Endodermal cell (in vitro differentiated cells): ENCODE measurements around the gene BPI. TPM values are rescaled to one million over a fixed set of nuclear protein-coding genes. Genes with fewer than 3 reads are reported as not detected.

ENCODE experiments used
- DNase-seq: peaks from one replicate; pipeline ENCODE4 v3.0.0-alpha.2; 2017
- H3K27ac ChIP-seq: 2 replicates; pipeline ENCODE4 v1.5.1; 2013; ENCODE audit warnings: mild to moderate bottlenecking, low read depth, low read length, moderate library complexity
- H3K27me3 ChIP-seq: 2 replicates; pipeline ENCODE4 v1.6.1; 2013; ENCODE audit warnings: mild to moderate bottlenecking, low read length, moderate library complexity; ENCODE audit not compliant: insufficient read depth, control insufficient read depth, poor library complexity, severe bottlenecking
- H3K36me3 ChIP-seq: 2 replicates; pipeline ENCODE4 v1.7.0; 2013; ENCODE audit warnings: mild to moderate bottlenecking, low read length, moderate library complexity; ENCODE audit not compliant: control insufficient read depth, insufficient read depth
- H3K4me1 ChIP-seq: one replicate; pipeline ENCODE4 v1.7.0; 2013; ENCODE audit warnings: low read length; ENCODE audit not compliant: control insufficient read depth, insufficient read depth
- H3K4me3 ChIP-seq: 2 replicates; pipeline ENCODE4 v1.5.1; 2013; ENCODE audit warnings: mild to moderate bottlenecking, low read length, moderate library complexity
- H3K9ac ChIP-seq: 2 replicates; pipeline ENCODE4 v1.6.1; 2013; ENCODE audit warnings: mild to moderate bottlenecking, low read length, moderate library complexity; ENCODE audit not compliant: poor library complexity, severe bottlenecking; ENCODE audit errors: extremely low read depth
- H3K9me3 ChIP-seq: 2 replicates; pipeline ENCODE4 v1.6.1; 2013; ENCODE audit warnings: mild to moderate bottlenecking, low read length, moderate library complexity; ENCODE audit not compliant: control insufficient read depth
- H3K27ac Mint-ChIP-seq: 2 replicates; pipeline ENCODE4 v1.8.0; 2020; ENCODE audit warnings: mixed read lengths
- H3K27me3 Mint-ChIP-seq: 2 replicates; pipeline ENCODE4 v1.8.0; 2021; ENCODE audit warnings: mild to moderate bottlenecking, mixed read lengths; ENCODE audit not compliant: insufficient read depth
- H3K36me3 Mint-ChIP-seq: 2 replicates; pipeline ENCODE4 v1.8.0; 2020; ENCODE audit warnings: low read depth, mixed read lengths
- H3K4me1 Mint-ChIP-seq: 2 replicates; pipeline ENCODE4 v1.8.0; 2020; ENCODE audit warnings: mixed read lengths
- H3K4me3 Mint-ChIP-seq: 2 replicates; pipeline ENCODE4 v1.8.0; 2020; ENCODE audit warnings: mild to moderate bottlenecking, moderate library complexity, mixed read lengths
- H3K9me3 Mint-ChIP-seq: 2 replicates; pipeline ENCODE4 v1.8.0; 2020; ENCODE audit warnings: mild to moderate bottlenecking, mixed read lengths
- CTCF ChIP-seq: fragments of 200-600 bp; sonication (generic); conservative IDR thresholded peaks from 2 replicates; pipeline ENCODE4 v1.5.0; 2021; ENCODE audit warnings: antibody characterized with exemption, mild to moderate bottlenecking
- WGBS, 2 experiments: methylation state at CpG; one replicate each; pipeline versions ENCODE4 v1.1.5 to v1.1.7; 2013; ENCODE audit warnings: missing lambda C conversion rate in 2 of 2, mixed read lengths in 1 of 2; ENCODE audit not compliant: insufficient coverage in 1 of 2, insufficient read length in 1 of 2; 5-methylcytosine and 5-hydroxymethylcytosine counted together
- total RNA-seq, 2 donors: library from RNA; stranded (reverse); fragmentation: NEBNext Ultra II Directional in 1 of 2; extraction: Animal tissue kit (Norgen Biotek cat#: 25700) in 1 of 2; gene quantifications; 2 replicates in 1 of 2; 3 replicates in 1 of 2; pipeline ENCODE4 v1.2.1, GENCODE V29; 2021

The BPI gene
- total RNA-seq, 2 donors from 2014 or later = not detected

DNA sequence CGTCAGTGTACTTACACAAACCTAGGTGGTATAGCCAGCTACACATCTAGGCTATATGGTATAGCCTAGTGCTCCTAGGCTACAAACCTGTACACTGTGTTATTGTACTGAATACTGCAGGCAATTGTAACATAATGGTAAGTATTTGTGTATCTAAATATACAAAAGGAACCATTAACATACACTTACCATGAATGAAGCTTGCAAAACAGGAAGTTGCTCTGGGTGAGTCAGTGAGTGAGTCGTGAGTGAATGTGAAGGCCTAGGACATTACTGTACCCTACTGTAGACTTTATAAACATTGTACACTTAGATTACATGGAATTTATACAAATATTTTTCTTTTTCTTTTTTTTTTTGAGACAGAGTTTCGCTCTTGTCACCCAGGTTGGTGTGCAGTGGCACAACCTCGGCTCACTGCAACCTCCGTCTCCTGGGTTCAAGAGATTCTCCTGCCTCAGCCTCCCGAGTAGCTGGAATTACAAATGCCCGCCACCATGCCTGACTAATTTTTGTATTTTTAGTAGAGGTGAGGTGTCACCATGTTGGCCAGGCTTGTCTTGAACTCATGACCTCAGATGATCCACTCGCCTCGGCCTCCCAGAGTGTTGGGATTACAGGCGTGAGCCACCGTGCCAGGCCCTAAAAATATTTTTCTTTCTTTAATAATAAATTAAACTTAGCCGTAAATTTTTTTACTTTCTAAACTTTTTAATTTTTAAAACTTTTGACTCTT, 28.0 kb upstream of the BPI start:
- no peaks in the 10 kb centered on the region for H3K4me1 ChIP-seq

GRCh38 chr20:38277285-38277684, 26.7 kb upstream of the BPI start:
- Mint-ChIP-seq H3K27me3 (no peaks in the 10 kb centered on the region), H3K27ac (no peak overlapping the region), H3K4me3 (no peak overlapping the region), H3K36me3 (no peaks in the 10 kb centered on the region), H3K4me1 (peaks cover 2% of the 10 kb centered on the region), H3K9me3 (peaks cover 15% of the 10 kb centered on the region)
- no peaks in the 10 kb centered on the region for H3K27me3 ChIP-seq
- no peak for DNase-seq
- no peak overlapping the region for H3K27ac ChIP-seq
- H3K4me3 ChIP-seq = no peak overlapping the region
- H3K9ac ChIP-seq = no peak overlapping the region
- TF ChIP-seq CTCF = no peak
- no peaks in the 10 kb centered on the region for H3K4me1 ChIP-seq
- WGBS, 2 experiments = 88 to 99% methylated on average over 2 to 5 of the region's 5 CpGs
- no peaks in the 10 kb centered on the region for H3K36me3 ChIP-seq
- H3K9me3 ChIP-seq = no peaks in the 10 kb centered on the region

More for the DNA sequence above, 28.0 kb upstream of the BPI start:
- Mint-ChIP-seq H3K4me3 (no peak overlapping the region), H3K36me3 (no peaks in the 10 kb centered on the region), H3K4me1 (peaks cover 2% of the 10 kb centered on the region), H3K27me3 (no peaks in the 10 kb centered on the region), H3K27ac (no peak overlapping the region), H3K9me3 (peaks cover 3% of the 10 kb centered on the region)
- 91 to 97% methylated on average over 8 to 12 of the region's 12 CpGs for WGBS, 2 experiments
- Histone ChIP-seq H3K27me3 (no peaks in the 10 kb centered on the region), H3K27ac (no peak overlapping the region), H3K9ac (no peak overlapping the region), H3K4me3 (no peak overlapping the region), H3K36me3 (no peaks in the 10 kb centered on the region), H3K9me3 (no peaks in the 10 kb centered on the region)
- TF ChIP-seq CTCF = no peak
- DNase-seq = no peak

DNA sequence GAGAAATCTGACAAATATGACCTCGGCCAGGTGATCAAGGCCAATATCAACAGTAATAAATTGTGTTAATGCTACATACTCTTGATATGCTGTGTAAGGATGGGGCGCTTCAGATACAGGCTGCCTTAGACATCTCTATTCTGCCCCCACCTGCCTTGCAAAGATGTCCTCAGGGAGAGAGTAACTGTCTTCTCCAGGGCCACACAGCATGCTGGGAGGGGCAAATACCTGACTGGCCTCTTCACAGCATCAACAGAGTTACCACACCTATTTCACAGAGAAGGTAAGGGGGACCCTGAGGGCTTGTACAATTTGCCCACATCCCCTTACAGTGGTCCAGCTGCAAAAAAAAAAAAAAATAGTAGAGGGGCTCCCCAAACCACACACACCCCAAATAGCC, 26.3 kb upstream of the BPI start:
- no peaks in the 10 kb centered on the region for H3K36me3 ChIP-seq
- no peaks in the 10 kb centered on the region for H3K9me3 ChIP-seq
- no peak overlapping the region for H3K27ac Mint-ChIP-seq
- no peak overlapping the region for H3K4me3 ChIP-seq
- WGBS, 2 experiments = 90 to 100% methylated on average over 2 of the region's 2 CpGs
- peaks cover 15% of the 10 kb centered on the region for H3K9me3 Mint-ChIP-seq
- peaks cover 2% of the 10 kb centered on the region for H3K4me1 Mint-ChIP-seq
- no peaks in the 10 kb centered on the region for H3K27me3 ChIP-seq
- H3K4me3 Mint-ChIP-seq = no peak overlapping the region
- H3K9ac ChIP-seq = no peak overlapping the region
- no peaks in the 10 kb centered on the region for H3K27me3 Mint-ChIP-seq
- no peak for TF ChIP-seq CTCF
- H3K27ac ChIP-seq = no peak overlapping the region
- no peak for DNase-seq
- H3K36me3 Mint-ChIP-seq = no peaks in the 10 kb centered on the region
- no peaks in the 10 kb centered on the region for H3K4me1 ChIP-seq
